ENCODE data around the gene TFDP2.

Gene TFDP2

GRCh38 chr3:141972399-141972798, 176.9 kb downstream of the TFDP2 start:
- H3K4me3 ChIP-seq (ENCODE audit: low read depth, low read length): no peak overlapping the region
- TF ChIP-seq CTCF (IDR thresholded peaks at IDR 0.05; ENCODE audit: low read depth, low read length) (no peak), MYC (IDR thresholded peaks at IDR 0.05; ENCODE audit: low read depth, low read length) (no peak), POLR2A (IDR thresholded peaks at IDR 0.05; ENCODE audit: extremely low read depth, insufficient read length) (no peak), MAX (IDR thresholded peaks at IDR 0.05; ENCODE audit: low read depth, low read length) (no peak)
- DNase-seq (ENCODE audit: low read depth): no peak

GRCh38 chr3:141971571-141971970, 177.8 kb downstream of the TFDP2 start:
- TF ChIP-seq MYC (IDR thresholded peaks at IDR 0.05; ENCODE audit: low read depth, low read length) (no peak), MAX (IDR thresholded peaks at IDR 0.05; ENCODE audit: low read depth, low read length) (no peak), POLR2A (IDR thresholded peaks at IDR 0.05; ENCODE audit: extremely low read depth, insufficient read length) (no peak), CTCF (IDR thresholded peaks at IDR 0.05; ENCODE audit: low read depth, low read length) (no peak)
- DNase-seq (ENCODE audit: low read depth): no peak
- no peak overlapping the region for H3K4me3 ChIP-seq (ENCODE audit: low read depth, low read length)

- no peak overlapping the region for H3K4me3 ChIP-seq (ENCODE audit: low read depth, low read length)
- no peak for TF ChIP-seq CTCF (IDR thresholded peaks at IDR 0.05; ENCODE audit: low read depth, low read length)
- TF ChIP-seq POLR2A (IDR thresholded peaks at IDR 0.05; ENCODE audit: extremely low read depth, insufficient read length): no peak
- DNase-seq (ENCODE audit: low read depth): no peak
Measured at GRCh38 chr3:141969711-141970110, 179.6 kb downstream of the TFDP2 start.

- H3K4me3 ChIP-seq (ENCODE audit: low read depth, low read length): no peak overlapping the region
- TF ChIP-seq CTCF (IDR thresholded peaks at IDR 0.05; ENCODE audit: low read depth, low read length) (no peak), MAX (IDR thresholded peaks at IDR 0.05; ENCODE audit: low read depth, low read length) (no peak), POLR2A (IDR thresholded peaks at IDR 0.05; ENCODE audit: extremely low read depth, insufficient read length) (no peak), MYC (IDR thresholded peaks at IDR 0.05; ENCODE audit: low read depth, low read length) (no peak)
- DNase-seq (ENCODE audit: low read depth): no peak
Measured at GRCh38 chr3:141965471-141965870, 183.9 kb downstream of the TFDP2 start.

GRCh38 chr3:141963301-141963700, 186.0 kb downstream of the TFDP2 start:
- no peak for DNase-seq (ENCODE audit: low read depth)
- TF ChIP-seq MYC (IDR thresholded peaks at IDR 0.05; ENCODE audit: low read depth, low read length) (no peak), CTCF (IDR thresholded peaks at IDR 0.05; ENCODE audit: low read depth, low read length) (no peak), POLR2A (IDR thresholded peaks at IDR 0.05; ENCODE audit: extremely low read depth, insufficient read length) (no peak), MAX (IDR thresholded peaks at IDR 0.05; ENCODE audit: low read depth, low read length) (no peak)
- H3K4me3 ChIP-seq (ENCODE audit: low read depth, low read length): no peak overlapping the region

- TF ChIP-seq POLR2A (IDR thresholded peaks at IDR 0.05; ENCODE audit: extremely low read depth, insufficient read length) (no peak), MAX (IDR thresholded peaks at IDR 0.05; ENCODE audit: low read depth, low read length) (no peak), CTCF (IDR thresholded peaks at IDR 0.05; ENCODE audit: low read depth, low read length) (no peak), MYC (IDR thresholded peaks at IDR 0.05; ENCODE audit: low read depth, low read length) (no peak)
- no peak for DNase-seq (ENCODE audit: low read depth)
- H3K4me3 ChIP-seq (ENCODE audit: low read depth, low read length): no peak overlapping the region
Measured at GRCh38 chr3:141960731-141961130, 188.6 kb downstream of the TFDP2 start.

All from NB4 (cell line).